Stimulated activated CD4-positive, alpha-beta T cell treated with anti-CD3 and anti-CD28 coated beads, Interleukin-4, amount 100 ng/mL, for 1 hour (primary cell): ENCODE data around the gene TSPO.
"Not testable (repeated sequence)": the region's sequence is repeated elsewhere in the genome, so short reads cannot be mapped to it uniquely, and the experiment has no call there.

ENCODE experiments used
- DNase-seq: peaks from one replicate; pipeline ENCODE4 v3.0.0-alpha.2; 2020

TSPO gene

GRCh38 chr22:43151251-43152002 is at the start of gene TSPO:
TSS of gene TSPO (plus strand) at chr22:43151559. CDS start at chr22:43159239, 7,680 bp downstream.
- peak; percentile 67 for DNase-seq

- not testable (repeated sequence) for DNase-seq
These were observed 47.2 kb upstream of the TSPO start for GRCh38 chr22:43104056-43104625.

DNA sequence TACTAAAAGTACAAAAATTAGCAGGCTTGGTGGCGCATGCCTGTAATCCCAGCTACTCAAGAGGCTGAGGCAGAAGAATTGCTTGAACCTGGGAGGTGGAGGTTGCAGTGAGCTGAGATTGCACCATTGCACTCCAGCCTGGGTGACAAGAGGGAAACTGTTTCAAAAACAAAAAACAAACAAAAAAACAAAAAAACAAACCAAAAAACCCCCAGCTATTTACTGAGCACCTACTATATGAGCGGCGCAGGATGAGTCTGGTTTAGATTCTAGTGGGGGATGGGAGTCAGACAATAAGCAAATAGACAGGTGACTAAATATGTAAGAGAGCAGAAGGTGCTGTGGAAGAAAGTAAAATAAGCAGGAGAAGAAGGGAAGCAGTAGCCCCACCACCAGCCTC is 46.4 kb upstream of the TSPO start:
- DNase-seq = not testable (repeated sequence)

DNA sequence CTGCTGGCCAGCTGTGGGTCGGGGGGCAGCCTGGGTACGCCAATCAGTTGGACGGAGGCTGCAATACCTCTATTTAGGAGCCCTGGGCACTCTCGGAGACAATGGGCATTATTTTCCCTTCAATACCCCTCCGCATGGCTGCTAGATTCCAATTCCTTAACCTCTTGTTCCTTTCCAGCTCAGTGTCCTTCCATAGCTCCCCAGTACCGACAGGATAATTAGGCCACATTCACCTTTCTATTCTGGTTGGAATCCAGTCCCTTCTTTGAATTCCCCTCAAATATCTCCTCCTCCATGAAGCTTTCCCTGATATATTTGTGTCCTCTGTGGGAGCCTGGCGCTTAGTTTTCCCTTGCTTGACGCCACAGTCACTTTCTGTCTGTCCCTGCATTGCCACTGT is 45.1 kb upstream of the TSPO start:
- DNase-seq = no peak

- no peak for DNase-seq
These were observed 41.8 kb upstream of the TSPO start for GRCh38 chr22:43109511-43109910.

DNA sequence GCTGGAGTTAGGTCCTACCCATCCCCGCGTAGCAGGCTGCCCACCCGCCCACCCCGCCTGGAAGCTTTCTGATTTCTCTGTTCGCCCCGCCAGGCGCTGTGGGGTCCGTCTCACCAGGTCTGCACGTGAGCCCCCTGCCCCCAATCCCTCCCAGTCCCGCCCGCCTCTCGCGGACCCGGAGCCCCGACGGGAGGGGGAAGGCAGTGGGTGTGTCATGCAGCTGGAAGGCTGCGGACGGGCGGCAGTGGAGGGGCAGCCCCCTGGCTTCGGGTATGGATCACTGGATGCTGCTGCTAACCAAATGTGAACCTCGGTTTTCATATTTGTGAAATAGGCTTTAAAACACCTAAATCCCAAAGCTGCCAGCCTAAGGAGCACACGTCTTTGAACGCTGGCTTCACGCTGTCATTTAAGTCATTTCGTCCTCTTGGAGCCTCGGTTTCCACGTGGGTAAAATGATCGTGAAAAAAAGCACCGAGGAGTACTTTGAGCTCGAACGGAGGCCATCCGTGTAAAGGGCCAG is 41.4 kb upstream of the TSPO start:
- no peak for DNase-seq

- DNase-seq = peak; percentile 48
These were observed 40.9 kb upstream of the TSPO start, which contains the start of gene BIK for GRCh38 chr22:43110444-43110926. TSS of gene BIK (plus strand) at chr22:43110750. CDS start at chr22:43124023, 13,273 bp downstream.

DNA sequence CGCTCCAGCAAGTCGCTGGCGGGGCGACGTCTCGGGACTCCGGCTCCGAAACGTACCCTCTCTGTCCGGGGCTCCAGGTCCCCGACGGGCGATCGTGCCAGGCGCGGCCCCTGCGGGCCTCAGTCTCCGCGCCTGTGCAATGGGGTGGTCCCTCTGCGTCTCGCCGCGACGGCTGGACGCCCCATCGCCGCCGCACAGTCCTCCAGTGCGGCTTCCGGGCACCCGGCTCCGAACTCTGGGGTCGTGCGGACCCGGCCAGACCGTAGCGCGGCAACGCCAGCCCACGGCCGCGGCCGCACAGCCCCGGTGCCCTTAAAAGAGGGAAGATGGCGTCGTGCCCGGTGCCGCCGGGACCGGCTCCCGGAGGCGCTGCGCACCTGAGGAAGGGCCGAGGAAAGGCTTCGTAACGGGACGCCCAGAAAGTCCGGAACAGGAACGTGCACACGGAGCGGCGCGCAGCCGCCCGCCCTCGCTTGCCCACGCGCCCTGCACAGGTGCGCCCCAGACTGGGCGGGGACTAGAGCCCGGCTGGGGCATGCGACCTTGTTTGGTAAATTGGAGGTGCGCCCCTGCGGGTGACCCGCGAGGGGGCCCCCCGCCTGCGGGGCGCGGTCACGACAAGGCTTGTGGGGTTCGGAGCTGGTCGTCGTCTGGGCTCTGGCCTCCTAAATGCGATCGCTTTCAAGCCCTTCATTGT is 40.3 kb upstream of the TSPO start:
- DNase-seq = peak; percentile 60

DNA sequence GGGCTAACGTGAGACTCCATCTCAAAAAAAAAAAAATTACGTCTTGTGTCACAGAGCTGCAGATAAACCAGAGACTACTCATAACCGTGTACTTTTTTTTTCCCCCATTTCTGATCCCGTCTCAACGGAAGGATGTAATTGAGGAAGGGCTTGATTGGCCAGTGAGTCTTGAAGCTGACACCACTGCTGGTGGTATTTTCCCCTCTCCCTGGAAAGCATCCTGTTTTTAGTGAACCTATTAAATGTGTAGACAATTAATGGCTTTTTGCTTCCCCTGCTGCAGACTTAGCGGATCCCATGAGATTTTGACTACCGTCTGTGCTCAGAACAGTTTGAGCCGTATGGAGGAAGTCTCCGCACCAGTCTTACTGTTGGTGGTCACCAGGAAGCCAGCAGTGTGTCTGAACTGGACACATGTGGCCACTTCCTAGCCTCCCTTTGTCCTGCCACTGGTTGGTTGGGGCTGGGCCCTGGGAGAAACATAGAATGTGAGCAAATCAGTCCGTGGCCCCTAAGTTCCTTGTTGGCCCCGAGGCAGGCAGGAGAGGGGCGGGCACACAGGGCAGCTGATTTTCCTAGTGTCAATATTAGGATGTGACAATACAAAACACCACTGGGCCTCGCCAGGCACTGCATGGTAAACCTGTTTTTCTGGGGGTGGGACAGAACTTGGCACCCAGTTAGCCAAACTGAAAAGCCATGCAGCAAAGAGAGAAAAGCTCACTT is 37.7 kb upstream of the TSPO start:
- DNase-seq = no peak

DNA sequence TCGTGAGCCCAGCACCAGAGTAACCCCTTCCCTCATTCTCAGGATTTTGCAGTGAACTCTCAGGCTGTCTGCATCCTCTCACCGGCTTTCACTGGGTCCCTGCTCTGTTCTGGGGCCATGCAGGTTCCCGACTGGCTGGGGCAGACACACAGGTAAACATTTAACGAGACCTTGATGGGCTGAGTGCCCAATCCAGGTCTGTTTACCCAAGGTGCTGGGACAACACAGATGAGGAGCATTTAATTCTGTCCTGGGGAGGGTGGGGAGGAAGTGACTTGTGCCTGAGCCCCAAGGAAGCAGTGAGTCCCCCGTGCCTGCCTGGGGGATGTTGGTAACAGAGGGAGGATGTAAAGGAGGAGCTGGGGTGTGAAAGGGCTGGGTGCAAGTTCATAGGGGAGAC is 36.4 kb upstream of the TSPO start:
- DNase-seq = no peak

DNA sequence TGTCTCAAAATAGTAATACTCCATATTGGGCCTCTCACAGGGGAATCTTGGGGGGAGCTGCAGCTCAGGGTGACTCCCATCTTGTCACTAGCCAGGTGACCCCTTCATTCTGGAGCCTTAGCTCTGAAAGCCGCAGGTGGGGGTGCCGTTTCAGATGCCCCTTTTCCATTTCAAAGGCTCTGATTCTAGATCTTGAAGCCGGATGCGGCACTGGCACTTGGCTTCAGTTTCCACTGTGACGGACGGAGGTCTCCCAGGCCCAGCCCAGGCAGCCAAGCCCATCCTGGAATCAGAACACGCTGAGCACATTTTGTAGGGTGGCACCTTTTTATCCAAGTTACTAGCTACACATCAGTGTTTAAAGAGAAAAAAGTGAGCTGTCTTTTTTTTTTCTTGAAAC is 34.4 kb upstream of the TSPO start:
- DNase-seq = no peak

DNA sequence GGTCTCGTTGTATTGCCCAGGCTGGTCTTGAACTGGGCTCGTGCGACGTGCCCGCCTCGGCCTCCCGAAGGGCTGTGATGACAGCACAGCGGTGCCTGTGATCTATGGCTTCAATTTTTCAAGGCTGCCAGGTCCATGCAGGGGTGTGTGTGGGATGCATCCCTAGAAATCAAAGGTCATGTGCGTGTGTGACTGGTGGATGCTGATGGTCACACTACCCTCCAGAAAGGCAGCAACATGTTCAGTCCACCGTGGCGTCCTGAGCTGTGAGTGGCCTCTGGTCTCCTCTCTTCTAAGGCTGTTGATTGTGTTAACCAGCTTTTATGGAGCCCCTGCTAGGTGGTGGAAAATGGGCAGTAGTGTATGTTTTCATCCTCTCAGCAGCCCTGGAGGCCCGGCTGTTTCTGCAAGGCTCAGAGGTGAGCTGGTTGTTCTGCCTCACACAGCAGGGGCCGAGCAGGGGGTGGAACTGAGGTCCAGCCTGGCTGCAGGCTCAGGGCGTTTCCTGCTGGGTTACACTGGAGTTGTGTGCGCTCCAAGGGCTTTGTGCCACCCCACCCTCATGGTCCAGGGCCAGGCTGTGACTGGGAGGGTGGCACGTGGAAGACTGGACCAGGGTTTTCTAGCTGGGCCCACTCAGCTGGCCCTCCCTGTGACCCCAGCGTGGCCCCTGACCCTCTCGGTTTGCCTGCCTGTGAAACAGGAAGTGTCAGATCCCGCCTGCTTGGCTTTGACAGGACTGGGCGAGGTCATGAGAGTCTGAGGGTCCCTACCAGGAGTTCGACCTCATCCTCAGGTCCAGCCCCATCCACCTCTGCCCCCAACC is 33.1 kb upstream of the TSPO start:
- DNase-seq = no peak

DNA sequence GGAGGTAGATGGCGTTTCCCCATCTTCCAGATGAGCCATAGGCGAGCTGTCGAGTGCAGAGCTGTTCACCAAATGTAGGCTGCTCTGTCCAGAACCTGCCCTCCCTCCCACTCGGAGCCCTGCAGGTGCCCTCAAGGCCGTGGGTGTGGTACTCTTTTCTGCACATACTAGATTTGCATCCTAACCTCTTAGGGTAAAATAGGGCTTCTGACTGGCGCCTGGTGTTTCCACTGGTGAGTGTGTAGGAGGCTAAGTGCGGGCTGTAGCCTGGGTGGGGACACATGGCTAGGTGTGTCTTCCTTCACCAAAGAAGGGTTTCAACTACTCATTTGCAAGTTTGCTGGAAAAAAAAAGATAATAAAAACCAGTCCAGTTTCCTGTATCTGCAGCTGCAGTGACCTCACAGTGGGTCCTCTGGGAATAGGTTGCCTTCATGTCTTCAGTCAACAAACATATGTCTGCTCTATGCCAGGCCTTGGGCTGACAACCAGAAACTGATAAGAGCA is 32.4 kb upstream of the TSPO start:
- DNase-seq = no peak

DNA sequence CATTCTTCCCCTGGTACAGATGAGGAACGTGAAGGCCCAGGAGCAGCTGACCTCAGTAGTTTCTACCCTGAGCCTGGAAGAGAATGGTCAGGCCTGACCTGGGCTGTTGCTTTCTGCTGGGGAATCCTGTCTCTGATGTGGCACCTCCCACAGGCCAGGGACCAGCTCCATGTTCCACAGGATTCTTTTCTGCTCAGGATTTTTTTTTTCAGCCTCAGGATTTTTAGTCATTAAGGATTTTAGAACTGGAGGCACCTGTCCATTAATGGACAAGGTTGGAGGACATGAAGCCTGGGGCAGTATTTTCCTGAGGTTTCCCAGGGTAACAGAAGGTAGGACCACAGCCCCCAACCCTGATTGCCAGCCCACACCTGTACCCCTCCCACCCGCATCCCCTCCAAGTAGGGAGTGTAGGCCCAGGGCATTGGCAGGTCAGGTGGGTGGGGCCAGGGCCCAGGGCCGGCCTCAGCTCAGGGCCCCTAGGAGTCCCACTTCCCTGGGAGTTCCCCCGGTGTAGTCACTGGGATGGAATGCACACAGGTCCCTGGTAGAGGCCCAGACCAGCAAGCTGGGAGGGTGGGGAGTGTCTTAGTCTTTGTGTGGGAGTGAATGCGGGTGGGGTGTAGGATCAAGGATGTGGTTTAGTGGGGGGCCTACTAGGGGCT is 24.7 kb upstream of the TSPO start:
- DNase-seq = no peak

DNA sequence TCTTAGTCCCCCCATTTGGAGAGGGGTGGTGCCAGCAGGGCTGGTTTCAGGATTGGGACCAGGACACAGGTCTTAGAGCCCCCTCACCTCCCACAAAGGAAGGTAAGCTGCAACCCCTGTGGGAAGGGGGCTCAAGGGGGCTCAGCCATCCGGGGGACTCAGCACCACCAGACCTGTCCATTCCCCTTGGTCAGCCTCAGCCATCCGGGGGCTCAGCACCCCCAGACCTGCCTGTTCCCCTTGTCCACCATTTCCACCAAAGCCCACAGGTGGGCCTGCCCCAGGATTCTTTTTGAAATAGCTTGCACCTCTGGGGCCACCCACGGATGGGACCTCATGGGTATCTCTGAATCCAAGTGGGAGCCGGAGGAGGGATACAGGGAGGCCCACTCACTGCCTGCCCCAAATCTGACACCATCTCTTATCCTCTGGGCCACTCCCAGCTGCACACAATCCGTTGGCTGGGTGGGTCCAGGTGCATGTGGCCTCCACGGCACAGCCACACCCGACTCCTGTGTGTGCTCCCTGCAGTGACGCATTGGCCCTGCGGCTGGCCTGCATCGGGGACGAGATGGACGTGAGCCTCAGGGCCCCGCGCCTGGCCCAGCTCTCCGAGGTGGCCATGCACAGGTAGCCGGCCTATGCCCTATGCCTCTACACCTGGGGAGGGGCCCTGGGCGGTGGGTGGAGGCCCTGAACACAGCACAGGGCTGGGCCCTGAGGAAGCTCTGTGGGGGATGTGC is 24.0 kb upstream of the TSPO start:
- DNase-seq = no peak

DNA sequence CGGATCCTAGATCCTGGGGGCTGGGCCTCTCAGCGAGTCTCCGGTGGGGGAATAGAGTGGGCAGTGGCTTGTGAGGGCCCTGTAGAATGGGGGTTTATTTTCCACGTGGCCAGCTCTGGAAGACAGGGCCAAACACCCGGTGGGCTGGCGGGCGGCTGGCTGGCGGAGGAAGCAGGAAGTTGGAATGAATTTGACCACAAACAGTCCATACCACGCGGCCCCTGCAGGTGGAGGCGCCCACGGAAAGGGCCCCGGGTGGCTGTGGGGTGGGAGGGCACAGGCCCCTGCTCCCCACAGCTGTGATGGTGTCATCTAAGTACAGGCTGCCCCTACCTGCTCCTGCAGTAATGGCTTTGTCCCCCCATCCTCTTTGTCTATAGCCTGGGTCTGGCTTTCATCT is 23.2 kb upstream of the TSPO start:
- no peak for DNase-seq

DNA sequence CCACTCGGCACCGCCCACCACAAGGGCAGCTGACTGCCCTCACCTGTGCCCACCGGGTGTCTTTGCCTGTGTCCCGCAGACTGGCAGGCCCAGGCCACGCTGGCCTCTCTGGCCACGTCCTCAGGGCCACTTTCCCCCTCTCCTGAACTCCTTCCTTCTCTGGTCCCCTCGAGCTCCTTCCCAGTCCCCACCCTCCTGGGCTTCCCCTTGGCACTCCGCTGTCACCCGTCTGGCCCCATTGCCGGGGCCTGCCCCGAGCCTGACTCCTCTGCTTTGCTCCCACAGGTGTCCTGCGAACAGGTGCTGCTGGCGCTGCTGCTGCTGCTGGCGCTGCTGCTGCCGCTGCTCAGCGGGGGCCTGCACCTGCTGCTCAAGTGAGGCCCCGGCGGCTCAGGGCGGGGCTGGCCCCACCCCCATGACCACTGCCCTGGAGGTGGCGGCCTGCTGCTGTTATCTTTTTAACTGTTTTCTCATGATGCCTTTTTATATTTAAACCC is 22.4 kb upstream of the TSPO start:
- no peak for DNase-seq

DNA sequence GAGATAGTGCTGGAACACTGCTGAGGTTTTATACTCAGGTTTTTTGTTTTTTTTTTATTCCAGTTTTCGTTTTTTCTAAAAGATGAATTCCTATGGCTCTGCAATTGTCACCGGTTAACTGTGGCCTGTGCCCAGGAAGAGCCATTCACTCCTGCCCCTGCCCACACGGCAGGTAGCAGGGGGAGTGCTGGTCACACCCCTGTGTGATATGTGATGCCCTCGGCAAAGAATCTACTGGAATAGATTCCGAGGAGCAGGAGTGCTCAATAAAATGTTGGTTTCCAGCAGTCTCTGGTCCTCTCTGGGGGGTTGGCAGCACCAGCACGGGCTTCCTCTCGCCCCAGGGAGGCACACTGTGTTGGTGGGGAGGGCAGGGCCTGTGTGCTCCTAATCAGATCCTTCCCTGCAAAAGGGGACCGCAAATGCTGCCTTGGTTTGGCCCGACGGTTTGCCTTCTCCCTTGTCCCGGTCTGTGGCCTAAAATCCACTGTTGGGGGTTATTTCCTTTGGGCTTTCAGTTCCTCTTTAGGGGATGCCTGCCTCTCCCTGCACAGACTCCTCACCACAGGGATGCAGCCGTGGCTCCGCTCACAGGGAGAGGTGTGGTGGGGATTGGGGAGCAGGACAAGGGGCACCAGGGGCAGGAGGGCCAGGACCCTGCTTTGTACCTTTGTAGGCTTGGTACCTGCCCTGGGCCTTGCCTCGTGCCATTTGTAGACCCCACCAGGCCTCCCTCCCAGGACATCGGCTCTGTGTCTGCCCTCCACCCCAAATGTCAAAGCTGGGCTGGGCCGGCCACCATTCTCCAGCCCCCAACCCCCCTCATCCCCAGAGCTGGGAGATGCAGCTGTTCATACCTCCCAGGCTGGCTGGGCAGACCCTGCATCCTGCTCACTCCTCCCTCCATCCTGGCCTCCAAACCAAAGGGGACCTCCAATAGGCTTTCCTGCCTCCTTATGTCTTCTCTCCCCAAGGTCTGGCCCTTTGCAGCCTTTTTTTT is 21.6 kb upstream of the TSPO start:
- no peak for DNase-seq
